Lung (tissue), 12 donors: ENCODE data around the gene INVS. TPM values are rescaled to one million over a fixed set of nuclear protein-coding genes. Genes with fewer than 3 reads are reported as not detected.

Experiments
- ATAC-seq: fragments of 200-7000 bp; cut with Tn5 transposase; one replicate; pipeline ENCODE4 v1.9.1; 2020; ENCODE audit warnings: moderate number of reproducible peaks; ENCODE audit not compliant: insufficient read depth, low FRiP score
- DNase-seq, 3 donors: peaks; one replicate each; pipeline ENCODE4 v3.0.0-alpha.2; 2013 to 2017
- H3K27ac ChIP-seq, 2 donors: one replicate each; pipeline ENCODE4 v1.5.1; 2013; ENCODE audit warnings: mild to moderate bottlenecking in 2 of 2, moderate library complexity in 2 of 2, control low read depth in 1 of 2, inconsistent platforms in 1 of 2, low read depth in 1 of 2, low read length in 1 of 2
- H3K27me3 ChIP-seq, 3 donors: one replicate each; pipeline ENCODE4 v1.5.1; 2013; ENCODE audit warnings: low read length in 2 of 3; ENCODE audit not compliant: control insufficient read depth in 3 of 3, insufficient read depth in 3 of 3
- H3K36me3 ChIP-seq, 4 donors: one replicate each; pipeline ENCODE4 v1.5.1; 2013; ENCODE audit warnings: low read length in 4 of 4, mild to moderate bottlenecking in 1 of 4, moderate library complexity in 1 of 4; ENCODE audit not compliant: control insufficient read depth in 4 of 4, insufficient read depth in 4 of 4
- H3K4me1 ChIP-seq, 5 donors: one replicate each; pipeline ENCODE4 v1.5.1; 2013; ENCODE audit warnings: low read length in 5 of 5, mild to moderate bottlenecking in 2 of 5, moderate library complexity in 1 of 5; ENCODE audit not compliant: control insufficient read depth in 5 of 5, insufficient read depth in 5 of 5
- H3K4me3 ChIP-seq: one replicate; pipeline ENCODE4 v1.5.1; 2013; ENCODE audit warnings: mild to moderate bottlenecking, control low read depth, moderate library complexity
- H3K9ac ChIP-seq, 2 donors: one replicate each; pipeline ENCODE4 v1.5.1; 2013; ENCODE audit warnings: low read length in 2 of 2, control low read depth in 1 of 2; ENCODE audit not compliant: insufficient read depth in 1 of 2
- H3K9me3 ChIP-seq, 4 donors: one replicate each; pipeline ENCODE4 v1.5.1; 2013; ENCODE audit warnings: low read length in 3 of 4, mild to moderate bottlenecking in 1 of 4, moderate library complexity in 1 of 4; ENCODE audit not compliant: control insufficient read depth in 4 of 4, insufficient read depth in 3 of 4
- WGBS, 2 donors: extraction: QIAGEN DNeasy Blood & Tissue Kit; methylation state at CpG; one replicate each; pipeline ENCODE4 v1.1.7; 2013; 5-methylcytosine and 5-hydroxymethylcytosine counted together
- polyA plus RNA-seq, 2 donors: library from polyadenylated mRNA; stranded (reverse); fragments of 200-250 nt; gene quantifications; one replicate each; pipeline ENCODE4 v1.2.1, GENCODE V29; 2013
- total RNA-seq, 2 donors: library from RNA; depleted of rRNA in 1 of 2; stranded (reverse); fragments of >200 nt in 1 of 2; gene quantifications; one replicate each; pipeline ENCODE4 v1.2.1, GENCODE V29; 2014 to 2021
- TF ChIP-seq, protein P1 (sequence below): IDR thresholded peaks from 2 replicates; pipeline ENCODE4 v1.5.1; 2012; ENCODE audit warnings: mild to moderate bottlenecking; ENCODE audit errors: control extremely low read depth, extremely low read depth
- donor health status: control.
- donor health status: control.
- donor health status: Bipolar disorder and iron deficiency.
- donor health status: healthy.
- donor health status: DM: yes; HTN: yes; CAD: no.

The INVS gene
- total and polyA plus RNA-seq, 4 donors, result 3.4 to 52.1 (median 12.5) TPM

DNA sequence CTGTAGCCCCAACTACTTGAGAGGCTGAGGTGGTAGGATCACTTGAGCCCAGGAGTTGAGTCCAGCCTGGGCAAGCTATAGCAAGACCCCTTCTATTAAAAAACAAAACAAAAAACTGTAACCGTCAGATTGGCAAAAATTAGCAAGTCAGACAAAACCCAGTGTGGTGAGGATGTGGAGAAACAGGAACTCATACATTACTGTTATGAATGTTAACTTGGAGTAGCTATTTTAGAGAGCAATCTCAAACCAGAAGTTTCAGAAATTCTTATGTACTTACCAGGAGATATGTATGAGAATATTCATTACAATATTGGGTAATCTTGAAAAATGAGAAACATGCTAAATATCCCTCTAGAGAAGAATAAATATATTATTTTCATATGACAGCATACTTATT lies 120.3 kb downstream of the INVS start:
- ATAC-seq, result no peak
- WGBS, 2 donors, result 41 to 63% methylated on average over 1 of the region's 1 CpG
- H3K27ac ChIP-seq, result no peak overlapping the region

DNA sequence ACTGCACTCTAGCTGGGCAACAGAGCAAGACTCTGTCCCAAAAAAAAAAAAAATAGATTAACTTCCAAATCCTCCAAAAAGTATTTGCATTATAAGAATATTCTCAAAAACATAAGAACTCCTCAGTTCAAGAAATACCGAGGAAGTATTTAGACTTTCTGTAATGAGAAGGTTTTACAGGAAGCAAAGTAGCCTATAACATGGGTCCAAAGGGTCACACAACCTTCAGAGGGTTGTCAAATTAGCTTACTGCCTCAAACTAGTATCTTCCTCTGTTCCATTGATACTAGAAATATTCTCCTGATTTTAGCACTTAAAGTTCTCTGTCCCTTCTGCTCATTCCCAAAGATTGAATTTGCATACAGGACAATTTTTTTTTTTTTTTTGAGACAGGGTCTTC lies 121.9 kb downstream of the INVS start:
- Histone ChIP-seq H3K36me3 (peaks cover 0 to 5% (median under 1%) of the 10 kb centered on the region in 4 donors), H3K9ac (no peak overlapping the region), H3K27me3 (no peaks in the 10 kb centered on the region), H3K4me3 (no peak overlapping the region), H3K4me1 (peaks cover 0 to 3% (median 0%) of the 10 kb centered on the region in 5 donors), H3K27ac (no peak overlapping the region), H3K9me3 (no peaks in the 10 kb centered on the region)
- TF ChIP-seq, protein P1, sequence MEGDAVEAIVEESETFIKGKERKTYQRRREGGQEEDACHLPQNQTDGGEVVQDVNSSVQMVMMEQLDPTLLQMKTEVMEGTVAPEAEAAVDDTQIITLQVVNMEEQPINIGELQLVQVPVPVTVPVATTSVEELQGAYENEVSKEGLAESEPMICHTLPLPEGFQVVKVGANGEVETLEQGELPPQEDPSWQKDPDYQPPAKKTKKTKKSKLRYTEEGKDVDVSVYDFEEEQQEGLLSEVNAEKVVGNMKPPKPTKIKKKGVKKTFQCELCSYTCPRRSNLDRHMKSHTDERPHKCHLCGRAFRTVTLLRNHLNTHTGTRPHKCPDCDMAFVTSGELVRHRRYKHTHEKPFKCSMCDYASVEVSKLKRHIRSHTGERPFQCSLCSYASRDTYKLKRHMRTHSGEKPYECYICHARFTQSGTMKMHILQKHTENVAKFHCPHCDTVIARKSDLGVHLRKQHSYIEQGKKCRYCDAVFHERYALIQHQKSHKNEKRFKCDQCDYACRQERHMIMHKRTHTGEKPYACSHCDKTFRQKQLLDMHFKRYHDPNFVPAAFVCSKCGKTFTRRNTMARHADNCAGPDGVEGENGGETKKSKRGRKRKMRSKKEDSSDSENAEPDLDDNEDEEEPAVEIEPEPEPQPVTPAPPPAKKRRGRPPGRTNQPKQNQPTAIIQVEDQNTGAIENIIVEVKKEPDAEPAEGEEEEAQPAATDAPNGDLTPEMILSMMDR, result no peak
- 84 to 100% methylated on average over 1 of the region's 1 CpG for WGBS, 2 donors
- DNase-seq, result no peak
- no peak for ATAC-seq

More for the DNA sequence above, 120.3 kb downstream of the INVS start:
- TF ChIP-seq, protein P1, result no peak
- no peaks in the 10 kb centered on the region for H3K27me3 ChIP-seq
- H3K9me3 ChIP-seq, result no peaks in the 10 kb centered on the region
- no peak overlapping the region for H3K9ac ChIP-seq
- no peak overlapping the region for H3K4me3 ChIP-seq
- DNase-seq, result no peak
- peaks cover 0 to 4% (median under 1%) of the 10 kb centered on the region in 4 donors for H3K36me3 ChIP-seq
- H3K4me1 ChIP-seq, result peaks cover 0 to 3% (median 0%) of the 10 kb centered on the region in 5 donors

DNA sequence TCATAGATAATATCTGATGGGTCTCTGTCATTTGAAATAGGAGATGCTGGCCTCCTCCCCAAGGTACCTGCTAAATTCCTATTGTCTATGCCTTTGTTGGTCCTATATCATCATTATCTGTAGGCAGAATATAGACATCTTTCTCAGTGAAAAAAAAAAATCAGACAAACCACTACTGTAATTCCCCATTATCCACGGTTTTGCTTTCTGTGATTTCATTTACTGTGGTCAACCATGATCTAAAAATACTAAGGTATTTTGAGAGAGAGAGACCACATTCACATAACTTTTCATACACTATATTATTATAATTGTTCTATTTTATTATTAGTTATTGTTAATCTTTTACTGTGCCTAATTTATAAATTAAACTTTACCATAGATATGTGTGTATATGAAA lies 122.5 kb downstream of the INVS start:
- no peak overlapping the region for H3K4me3 ChIP-seq
- DNase-seq (no peak), ATAC-seq (no peak)
- WGBS, 2 donors, result 72 to 78% methylated on average over 1 of the region's 1 CpG
- TF ChIP-seq, protein P1, result no peak
- peaks cover 0 to 5% (median under 1%) of the 10 kb centered on the region in 4 donors for H3K36me3 ChIP-seq
- no peak overlapping the region for H3K27ac ChIP-seq
- peaks cover 0 to 3% (median 0%) of the 10 kb centered on the region in 5 donors for H3K4me1 ChIP-seq
- H3K27me3 ChIP-seq, result no peaks in the 10 kb centered on the region
- no peak overlapping the region for H3K9ac ChIP-seq
- H3K9me3 ChIP-seq, result no peaks in the 10 kb centered on the region

DNA sequence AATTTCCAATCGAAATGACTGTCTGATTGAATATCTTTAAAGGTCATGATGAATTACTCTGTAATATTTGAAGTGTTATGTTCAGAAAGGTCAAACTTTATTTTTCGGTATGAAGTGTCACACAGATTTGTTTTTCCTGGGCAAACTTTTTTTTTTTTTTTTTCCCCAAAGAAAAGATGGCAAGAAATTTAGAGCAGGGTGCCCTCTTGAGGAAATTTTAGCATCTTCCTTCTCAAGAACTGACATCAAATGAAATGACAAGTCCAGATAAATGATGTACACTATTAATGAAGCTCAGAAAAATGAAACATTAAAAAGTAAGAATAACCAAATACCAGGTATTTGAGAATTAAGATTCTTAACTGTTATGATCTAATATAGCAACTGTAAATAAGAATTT lies 123.6 kb downstream of the INVS start:
- DNase-seq (peak in 2 of 3 donors; percentile 70 to 75), ATAC-seq (no peak)
- H3K27ac ChIP-seq, result no peak overlapping the region
- H3K4me1 ChIP-seq, result peaks cover 0 to 3% (median 0%) of the 10 kb centered on the region in 5 donors
- no peak overlapping the region for H3K9ac ChIP-seq
- no peaks in the 10 kb centered on the region for H3K9me3 ChIP-seq
- no peaks in the 10 kb centered on the region for H3K27me3 ChIP-seq
- TF ChIP-seq, protein P1, result no peak
- WGBS, 2 donors, result 27 to 30% methylated on average over 2 of the region's 2 CpGs
- peaks cover 0 to 5% (median 0%) of the 10 kb centered on the region in 4 donors for H3K36me3 ChIP-seq
- H3K4me3 ChIP-seq, result no peak overlapping the region
